GM12878 (cell line): Measurements from ENCODE around the gene CDK4. TPM values are rescaled to one million over a fixed set of nuclear protein-coding genes. Genes with fewer than 3 reads are reported as not detected.

Experiments used
- ATAC-seq: fragments of 200-7000 bp; cut with Tn5 transposase; 3 replicates; pipeline ENCODE4 v1.9.1; 2020; ENCODE audit warnings: mild to moderate bottlenecking, moderate library complexity
- BruUV-seq: library from RNA; stranded (reverse); fragments of 400-500 nt; replicated peaks from 2 replicates; lab custom pipeline; 2021; lab: Mats Ljungman, UMichigan
- CTCF ChIA-PET: fragments of 300-600 bp; sonication (Branson Sonifier 250); formaldehyde crosslinking; extraction: SDS; loops from one replicate; lab custom pipeline; 2021; ENCODE audit warnings: inconsistent platforms; lab: Yijun Ruan, JAX
- POLR2A ChIA-PET: fragments of 350-600 bp; formaldehyde crosslinking; extraction: SDS; loops from one replicate; lab custom pipeline; 2021; ENCODE audit warnings: inconsistent platforms; lab: Charles Lee
- RAD21 ChIA-PET: fragments of 300-600 bp; sonication (Branson Sonifier 250); formaldehyde crosslinking; loops from one replicate; lab custom pipeline; 2023; ENCODE audit warnings: antibody characterized with exemption; ENCODE audit not compliant: unreplicated experiment; lab: Charles Lee
- SMC1A ChIA-PET: fragments of 300-600 bp; sonication (Branson Sonifier 250); formaldehyde crosslinking; loops from one replicate; lab custom pipeline; 2023; ENCODE audit not compliant: unreplicated experiment, uncharacterized antibody; lab: Charles Lee
- DNase-seq: peaks from one replicate; pipeline ENCODE4 v3.0.0-alpha.2; 2011; ENCODE audit warnings: low read depth, low spot score
- FAIRE-seq: peaks from 3 replicates; lab custom pipeline; 2011; peaks lifted over from hg19 to GRCh38; lab: Jason Lieb, UNC
- H2AFZ ChIP-seq: 2 replicates; pipeline ENCODE4 v1.6.0; 2011; ENCODE audit warnings: low read depth, low read length, control low read depth; ENCODE audit not compliant: control insufficient read depth
- H3K27ac ChIP-seq: 2 replicates; pipeline ENCODE4 v1.5.1; 2011; ENCODE audit warnings: control low read depth; ENCODE audit not compliant: control insufficient read depth, insufficient read depth
- H3K27me3 ChIP-seq, 2 experiments: replicated peaks in 1 of 2; 2 replicates each; pipeline versions ENCODE4 v1.6.0 to v1.6.1; 2011; ENCODE audit warnings: low read length in 1 of 2; ENCODE audit not compliant: control insufficient read depth in 2 of 2, insufficient read depth in 2 of 2
- H3K36me3 ChIP-seq, 2 experiments: 2 replicates each; pipeline ENCODE4 v1.5.1; 2011; ENCODE audit warnings: low read length in 1 of 2; ENCODE audit not compliant: control insufficient read depth in 2 of 2, insufficient read depth in 2 of 2
- H3K4me1 ChIP-seq: 2 replicates; pipeline ENCODE4 v1.6.1; 2011; ENCODE audit warnings: mild to moderate bottlenecking, low read length, moderate library complexity, mixed read lengths; ENCODE audit not compliant: control insufficient read depth, insufficient read depth
- H3K4me2 ChIP-seq: 2 replicates; pipeline ENCODE4 v1.6.0; 2011; ENCODE audit warnings: control low read depth; ENCODE audit not compliant: control insufficient read depth, insufficient read depth
- H3K4me3 ChIP-seq: fragments of 200-600 bp; sonication (generic); 2 replicates; pipeline ENCODE4 v1.5.1; 2016
- H3K79me2 ChIP-seq: 2 replicates; pipeline ENCODE4 v1.6.0; 2011; ENCODE audit warnings: low read length; ENCODE audit not compliant: control insufficient read depth, insufficient read depth
- H3K9ac ChIP-seq: 2 replicates; pipeline ENCODE4 v1.8.0; 2011; ENCODE audit warnings: low read length, control low read depth, mixed read lengths; ENCODE audit not compliant: control insufficient read depth, insufficient read depth
- H3K9me3 ChIP-seq: replicated peaks from 3 replicates; pipeline ENCODE4 v1.5.1; 2011; ENCODE audit warnings: mild to moderate bottlenecking, low read length; ENCODE audit not compliant: control insufficient read depth, insufficient read depth
- H4K20me1 ChIP-seq: 2 replicates; pipeline ENCODE4 v1.6.0; 2011; ENCODE audit not compliant: control insufficient read depth, insufficient read depth
- KLF5 ChIP-seq: fragments of 450-650 bp; IDR thresholded peaks from 2 replicates; pipeline ENCODE4 v1.6.1; 2014; ENCODE audit warnings: mild to moderate bottlenecking; ENCODE audit not compliant: partially characterized antibody
- POLR2A ChIP-seq: IDR thresholded peaks from 2 replicates; pipeline ENCODE4 v1.6.1; 2011; ENCODE audit warnings: low read depth, mild to moderate bottlenecking, low read length
- RFX5 ChIP-seq: IDR thresholded peaks from 2 replicates; pipeline ENCODE4 v1.6.1; 2011; ENCODE audit warnings: low read depth, low read length, improper control_type of control experiment
- SPI1 ChIP-seq: IDR thresholded peaks from 2 replicates; pipeline ENCODE4 v1.6.1; 2011; ENCODE audit warnings: low read depth, mild to moderate bottlenecking, low read length, moderate library complexity, borderline replicate concordance; ENCODE audit not compliant: insufficient read depth
- WGBS: methylation state at CpG from one replicate; pipeline ENCODE4 v1.1.6; 2016; ENCODE audit warnings: low lambda C conversion rate; ENCODE audit not compliant: insufficient replicate concordance, insufficient coverage; ENCODE audit errors: missing lambda C conversion rate; 5-methylcytosine and 5-hydroxymethylcytosine counted together
- in situ Hi-C: fragments of 300-500 bp; cut with MboI; formaldehyde crosslinking; loops from 9 replicates; pipeline ENCODE4 v1.14.3; 2018; ENCODE audit warnings: mixed read lengths
- intact Hi-C: fragments of 100-400 bp; cut with micrococcal nuclease; formaldehyde crosslinking; loops from one replicate; pipeline ENCODE4 v1.14.2; 2022; ENCODE audit not compliant: unreplicated experiment
- polyA plus RNA-seq, 11 experiments: library from polyadenylated mRNA; depleted of rRNA in 4 of 11; unstranded in 6 of 11; stranded (reverse) in 5 of 11; fragments of >200 nt; fragmentation: Nextera tagmentation in 4 of 11; fragmentation: Illumina TruSeq in 1 of 11; extraction: Ambion mirVana in 4 of 11; extraction: Trizol in 1 of 11; gene quantifications; 1 replicate in 1 of 11; 2 replicates in 10 of 11; pipeline versions ENCODE4 v1.2.1 to v1.2.3, GENCODE V29; 2011 to 2016; ENCODE audit warnings: inconsistent platforms in 2 of 11, missing spikeins in 2 of 11, low read depth in 1 of 11
- total RNA-seq, 4 experiments: library from RNA; depleted of rRNA in 3 of 4; stranded (reverse); fragments of >200 nt in 3 of 4; fragmentation: Illumina TruSeq in 1 of 4; extraction: Trizol in 1 of 4; gene quantifications; 2 replicates each; pipeline versions ENCODE4 v1.2.1 to v1.2.3, GENCODE V29; 2013 to 2021

Gene CDK4
- total and polyA plus RNA-seq, 10 of the 15 experiments (the other 5 are each of a cell fraction or from before 2014, with no cell fraction given): 26.1 to 385 (median 221) TPM

- TF ChIP-seq SPI1 (peak; percentile 53; the same call in 1 of the 2 replicates), KLF5 (no peak)
- TF ChIP-seq, all 136 proteins: peak for 1
- BruUV-seq: no TSS peak
- no peak overlapping the region for H3K4me3 ChIP-seq
- ChIA-PET SMC1A (no interaction called here), RAD21 (no interaction called here), POLR2A (no interaction called here), CTCF (interaction anchor here (0.6 to 1.6 kb wide), 2 partner anchors 17 to 159 kb away, joined by 3 to 5 read pairs; no protein-coding TSS in a partner anchor)
- H3K27me3 ChIP-seq: no peaks in the 10 kb centered on the region
- intact Hi-C loops (no loop called here), in situ Hi-C loops (no loop called here)
- H3K36me3 ChIP-seq: peaks cover 5 to 8% of the 10 kb centered on the region in 2 experiments; a peak in 3 of 4 replicates
- no peak overlapping the region for H3K27ac ChIP-seq
- no peaks in the 10 kb centered on the region for H4K20me1 ChIP-seq
- WGBS: 74% methylated on average over 11 of the region's 11 CpGs
- H3K4me2 ChIP-seq: no peak overlapping the region
- no peaks in the 10 kb centered on the region for H3K4me1 ChIP-seq
- H3K9me3 ChIP-seq: no peaks in the 10 kb centered on the region
- peak; percentile 33 for ATAC-seq
- no peak overlapping the region for H2AFZ ChIP-seq
- H3K9ac ChIP-seq: no peak overlapping the region
- H3K79me2 ChIP-seq: no peaks in the 10 kb centered on the region
- FAIRE-seq: no peak
- no peak for DNase-seq
These were observed 27.0 kb downstream of the CDK4 start for GRCh38 chr12:57724936-57725740.

GRCh38 chr12:57724003-57724935 is 27.8 kb downstream of the CDK4 start:
- Histone ChIP-seq H3K4me1 (no peaks in the 10 kb centered on the region), H3K4me2 (no peak overlapping the region), H3K4me3 (no peak overlapping the region), H3K36me3 (peaks cover 6 to 8% of the 10 kb centered on the region in 2 experiments; a peak in 3 of 4 replicates), H4K20me1 (no peaks in the 10 kb centered on the region), H3K27ac (no peak overlapping the region), H3K9ac (no peak overlapping the region), H3K27me3 (no peaks in the 10 kb centered on the region), H3K9me3 (no peaks in the 10 kb centered on the region), H3K79me2 (no peaks in the 10 kb centered on the region), H2AFZ (no peak overlapping the region)
- CTCF ChIA-PET: interaction anchor here (0.6 kb wide), 1 partner anchor 158 kb away, joined by 3 read pairs; no protein-coding TSS in a partner anchor
- FAIRE-seq (no peak), ATAC-seq (peak; percentile 14; the same call in 1 of the 3 replicates), DNase-seq (no peak)
- POLR2A ChIA-PET: interaction anchor here (0.6 to 0.9 kb wide), 2 partner anchors 17 to 367 kb away, joined by 3 read pairs; no protein-coding TSS in a partner anchor
- intact Hi-C loops: no loop called here
- SMC1A ChIA-PET: no interaction called here
- 91% methylated on average over 12 of the region's 12 CpGs for WGBS
- in situ Hi-C loops: no loop called here
- TF ChIP-seq POLR2A: peak; percentile 52; the same call in 1 of the 2 replicates
- TF ChIP-seq RFX5: no peak
- RAD21 ChIA-PET: no interaction called here
- TSS peak; percentile 55 for BruUV-seq
